GM21447 (cell line): Measurements from ENCODE around the gene LASP1.
A peak's percentile ranks its signal among the peaks of the same experiment; 100 is the strongest.
"Not testable (repeated sequence)": the region's sequence is repeated elsewhere in the genome, so short reads cannot be mapped to it uniquely, and the experiment has no call there.

Experiments
- ATAC-seq: cut with Tn5 transposase; IDR thresholded peaks from one replicate; pipeline ENCODE4 v1.9.1; 2021; ENCODE audit not compliant: unreplicated experiment

The LASP1 gene

GRCh38 chr17:38869526-38870258 is at the start of gene LASP1:
Gene LASP1, plus strand, starts transcription at chr17:38870058. Its CDS starts 132 bp downstream, at chr17:38870190.
- ATAC-seq, result peak; percentile 28

- peak; percentile 78 for ATAC-seq
These were observed 44.7 kb upstream of the LASP1 start, which contains the start of gene CWC25 for GRCh38 chr17:38824899-38825761. Gene CWC25, minus strand, starts transcription at chr17:38825321. Its CDS starts 138 bp downstream, at chr17:38825183.

- ATAC-seq, result no peak
These were observed 44.1 kb upstream of the LASP1 start for GRCh38 chr17:38825762-38826247.

GRCh38 chr17:38844261-38844757 is 25.5 kb upstream of the LASP1 start:
- no peak for ATAC-seq

- no peak for ATAC-seq
These were observed 21.3 kb upstream of the LASP1 start for GRCh38 chr17:38848557-38848891.

- no peak for ATAC-seq
These were observed 20.8 kb upstream of the LASP1 start for GRCh38 chr17:38848939-38849605.

GRCh38 chr17:38850374-38850773 is 19.5 kb upstream of the LASP1 start:
- ATAC-seq, result no peak

- no peak for ATAC-seq
These were observed 18.4 kb upstream of the LASP1 start for GRCh38 chr17:38851434-38851833.

- ATAC-seq, result no peak
These were observed 17.0 kb upstream of the LASP1 start for GRCh38 chr17:38852771-38853291.

GRCh38 chr17:38853292-38854219 is 16.3 kb upstream of the LASP1 start, which contains the start of gene RPL23:
Gene RPL23, minus strand, starts transcription at chr17:38853721. Its CDS starts 11 bp downstream, at chr17:38853710.
- peak; percentile 76 for ATAC-seq

GRCh38 chr17:38855101-38855714 is 14.7 kb upstream of the LASP1 start:
- ATAC-seq, result not testable (repeated sequence)

GRCh38 chr17:38857271-38857670 is 12.6 kb upstream of the LASP1 start:
- ATAC-seq, result no peak

GRCh38 chr17:38861399-38861843 is 8.4 kb upstream of the LASP1 start:
- no peak for ATAC-seq

GRCh38 chr17:38864636-38865398 is 5.0 kb upstream of the LASP1 start:
- ATAC-seq, result no peak

- ATAC-seq, result no peak
These were observed 2.5 kb upstream of the LASP1 start for GRCh38 chr17:38867179-38867967.

GRCh38 chr17:38867968-38868816 is 1.7 kb upstream of the LASP1 start:
- no peak for ATAC-seq
